Hepatocyte (in vitro differentiated cells): Measurements from ENCODE around the gene MIEF2. TPM values are rescaled to one million over a fixed set of nuclear protein-coding genes. Genes with fewer than 3 reads are reported as not detected.

ENCODE experiments used
- DNase-seq: peaks from one replicate; pipeline ENCODE4 v3.0.0-alpha.2; 2016; ENCODE audit warnings: low spot score
- H2AFZ ChIP-seq: fragments of 200-600 bp; sonication (generic); 2 replicates; pipeline ENCODE4 v1.6.0; 2016; ENCODE audit warnings: antibody characterized with exemption, mild to moderate bottlenecking
- H3K27ac ChIP-seq: fragments of 200-600 bp; sonication (generic); 2 replicates; pipeline ENCODE4 v1.5.1; 2016; ENCODE audit warnings: mild to moderate bottlenecking
- H3K27me3 ChIP-seq: fragments of 200-600 bp; sonication (generic); 2 replicates; pipeline ENCODE4 v1.6.1; 2016
- H3K36me3 ChIP-seq: fragments of 200-600 bp; sonication (generic); replicated peaks from 2 replicates; pipeline ENCODE4 v1.5.1; 2016; ENCODE audit warnings: low read depth; ENCODE audit not compliant: insufficient read depth
- H3K4me1 ChIP-seq: fragments of 200-600 bp; sonication (generic); 2 replicates; pipeline ENCODE4 v1.5.1; 2016; ENCODE audit warnings: mild to moderate bottlenecking, moderate library complexity; ENCODE audit not compliant: insufficient read depth
- H3K4me2 ChIP-seq: fragments of 200-600 bp; sonication (generic); 2 replicates; pipeline ENCODE4 v1.6.0; 2016
- H3K4me3 ChIP-seq: fragments of 200-600 bp; sonication (generic); 2 replicates; pipeline ENCODE4 v1.5.1; 2016; ENCODE audit warnings: mild to moderate bottlenecking
- H3K79me2 ChIP-seq: fragments of 200-600 bp; sonication (generic); 2 replicates; pipeline ENCODE4 v1.6.0; 2017; ENCODE audit warnings: mild to moderate bottlenecking
- H3K9me2 ChIP-seq: fragments of 200-600 bp; sonication (generic); replicated peaks from 2 replicates; pipeline ENCODE4 v1.6.0; 2017; ENCODE audit warnings: mild to moderate bottlenecking; ENCODE audit not compliant: insufficient read depth
- H3K9me3 ChIP-seq: fragments of 200-600 bp; sonication (generic); 2 replicates; pipeline ENCODE4 v1.5.1; 2016; ENCODE audit warnings: low read depth, mild to moderate bottlenecking
- H4K20me1 ChIP-seq: fragments of 200-600 bp; sonication (generic); 2 replicates; pipeline ENCODE4 v1.6.0; 2016; ENCODE audit warnings: mild to moderate bottlenecking; ENCODE audit not compliant: insufficient read depth, poor library complexity, severe bottlenecking
- CTCF ChIP-seq: fragments of 200-600 bp; sonication (generic); IDR thresholded peaks from 2 replicates; pipeline ENCODE4 v1.5.1; 2016; ENCODE audit warnings: antibody characterized with exemption, mild to moderate bottlenecking; ENCODE audit not compliant: poor library complexity
- EZH2 ChIP-seq: fragments of 200-600 bp; sonication (generic); IDR thresholded peaks from 2 replicates; pipeline ENCODE4 v1.6.1; 2016; ENCODE audit warnings: antibody characterized with exemption, mild to moderate bottlenecking, borderline replicate concordance
- EZH2phosphoT487 ChIP-seq: fragments of 200-600 bp; sonication (generic); IDR thresholded peaks from one replicate; pipeline ENCODE4 v1.6.1; 2018; ENCODE audit warnings: antibody characterized with exemption, mild to moderate bottlenecking, low read depth, moderate library complexity; ENCODE audit not compliant: unreplicated experiment, severe bottlenecking
- WGBS: methylation state at CpG from one replicate; pipeline ENCODE4 v1.1.6; 2016; ENCODE audit warnings: low lambda C conversion rate; ENCODE audit errors: missing lambda C conversion rate; 5-methylcytosine and 5-hydroxymethylcytosine counted together
- polyA plus RNA-seq: library from polyadenylated mRNA; unstranded; fragments of >200 nt; fragmentation: Nextera tagmentation; extraction: Ambion mirVana; gene quantifications from 2 replicates; pipeline ENCODE4 v1.2.1, GENCODE V29; 2016
- total RNA-seq: library from RNA; depleted of rRNA; stranded (reverse); fragments of >200 nt; gene quantifications from 2 replicates; pipeline ENCODE4 v1.2.3, GENCODE V29; 2014

The MIEF2 gene
- total and polyA plus RNA-seq, 2 experiments from 2014 or later = 21.0 to 29.3 TPM

DNA sequence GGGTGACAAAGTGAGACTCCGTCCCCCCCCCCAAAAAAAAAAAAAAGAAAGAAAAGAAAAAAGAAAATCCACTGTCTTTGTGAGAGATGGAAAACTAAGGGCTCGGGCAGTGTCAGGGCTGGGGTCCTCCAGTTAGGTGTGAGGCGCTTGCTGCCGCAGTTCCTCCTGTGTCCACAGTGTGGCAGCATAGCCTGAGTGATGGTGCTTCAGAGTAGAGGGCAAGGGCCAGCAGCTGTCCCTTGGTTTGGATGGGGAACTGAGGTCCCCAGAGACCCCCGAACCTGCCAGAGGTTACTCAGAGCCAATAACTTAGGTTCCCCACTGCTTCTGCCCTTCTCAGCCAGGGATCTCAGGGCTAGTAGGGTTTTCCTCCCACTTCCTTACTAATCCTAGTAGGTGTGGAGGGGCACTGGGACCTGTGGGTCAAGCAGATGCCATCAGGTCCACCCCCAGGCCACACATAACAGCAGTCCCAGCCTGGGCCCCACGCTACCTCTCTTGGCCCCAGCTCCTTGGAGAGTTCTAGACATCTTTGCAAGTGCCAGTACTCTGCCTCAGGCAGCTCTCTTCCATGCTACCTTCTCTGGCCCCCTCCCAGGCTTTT, 42.9 kb upstream of the MIEF2 start:
- peak; percentile 80 for DNase-seq
- Histone ChIP-seq H3K9me3 (no peaks in the 10 kb centered on the region), H3K4me1 (no peaks in the 10 kb centered on the region), H3K27ac (no peak overlapping the region), H3K4me3 (no peak overlapping the region), H3K4me2 (no peak overlapping the region), H3K79me2 (no peaks in the 10 kb centered on the region), H2AFZ (no peak overlapping the region), H3K27me3 (no peaks in the 10 kb centered on the region), H4K20me1 (no peaks in the 10 kb centered on the region), H3K9me2 (no peaks in the 10 kb centered on the region), H3K36me3 (no peaks in the 10 kb centered on the region)
- TF ChIP-seq EZH2phosphoT487 (no peak), CTCF (peak; percentile 86)
- WGBS = 27% methylated on average over 5 of the region's 6 CpGs

DNA sequence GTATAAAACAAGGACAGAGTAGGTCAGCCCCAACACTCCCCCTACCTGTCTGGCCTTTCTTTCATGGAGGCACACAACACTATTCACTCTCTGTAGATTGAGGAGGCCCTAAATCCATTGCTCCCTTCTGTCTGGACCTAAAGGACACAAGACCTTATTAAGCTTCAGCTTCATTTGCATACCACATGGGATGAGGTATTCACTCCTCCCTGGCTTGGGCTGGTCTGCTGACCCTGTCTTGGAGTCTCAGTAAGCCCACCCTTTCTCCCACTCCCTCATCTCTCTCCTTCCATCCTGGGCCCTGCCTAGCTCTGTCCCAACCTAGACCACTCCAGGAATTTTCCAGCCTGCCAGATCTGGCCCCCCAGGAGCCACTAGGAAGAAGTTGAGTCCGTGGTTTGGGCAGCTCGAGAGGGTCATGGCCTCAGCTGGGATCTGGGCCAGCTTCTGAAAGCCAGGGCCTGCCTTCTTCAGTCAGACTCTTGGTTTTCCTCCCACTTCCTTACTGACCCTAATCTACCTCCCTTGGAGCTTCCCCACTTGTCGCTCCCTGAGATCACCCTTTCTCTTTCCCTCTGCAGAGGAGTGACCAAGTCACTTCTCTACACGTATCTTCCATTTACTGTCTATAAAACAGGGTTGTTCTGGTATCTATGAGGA, 41.6 kb upstream of the MIEF2 start:
- Histone ChIP-seq H4K20me1 (no peaks in the 10 kb centered on the region), H3K36me3 (no peaks in the 10 kb centered on the region), H3K9me3 (no peaks in the 10 kb centered on the region), H3K27ac (no peak overlapping the region), H3K4me2 (no peak overlapping the region), H3K79me2 (no peaks in the 10 kb centered on the region), H3K4me3 (no peak overlapping the region), H3K27me3 (no peaks in the 10 kb centered on the region), H2AFZ (no peak overlapping the region), H3K4me1 (peaks cover 1% of the 10 kb centered on the region), H3K9me2 (no peaks in the 10 kb centered on the region)
- no peak for DNase-seq
- WGBS = 71% methylated on average over 4 of the region's 4 CpGs
- TF ChIP-seq CTCF = no peak
- TF ChIP-seq EZH2 = no peak
- TF ChIP-seq EZH2phosphoT487 = no peak

GRCh38 chr17:18224053-18224386, 36.4 kb upstream of the MIEF2 start:
- Histone ChIP-seq H3K27ac (peak overlapping the region; percentile 91), H2AFZ (peak overlapping the region; percentile 83), H3K4me1 (peaks cover 28% of the 10 kb centered on the region), H3K4me3 (no peak overlapping the region), H3K79me2 (peaks cover 32% of the 10 kb centered on the region), H4K20me1 (peaks cover 9% of the 10 kb centered on the region), H3K4me2 (peak overlapping the region; percentile 87), H3K36me3 (no peaks in the 10 kb centered on the region), H3K9me2 (no peaks in the 10 kb centered on the region), H3K9me3 (no peaks in the 10 kb centered on the region), H3K27me3 (no peaks in the 10 kb centered on the region)
- 76% methylated on average over 4 of the region's 4 CpGs for WGBS
- no peak for TF ChIP-seq CTCF
- TF ChIP-seq EZH2 = no peak
- TF ChIP-seq EZH2phosphoT487 = no peak
- DNase-seq = no peak
